PC-3 (cell line): ENCODE results near the gene POU2AF3. TPM values are rescaled to one million over a fixed set of nuclear protein-coding genes. Genes with fewer than 3 reads are reported as not detected.

Experiments used
- ATAC-seq: fragments of 200-7000 bp; cut with Tn5 transposase; 2 replicates; pipeline ENCODE4 v1.9.1; 2020; ENCODE audit warnings: mild to moderate bottlenecking, moderate library complexity
- BruUV-seq: library from RNA; stranded (reverse); fragments of 400-500 nt; replicated peaks from 2 replicates; lab custom pipeline; 2021; lab: Mats Ljungman, UMichigan
- CTCF ChIA-PET: fragments of 300-600 bp; sonication (Branson Sonifier 250); formaldehyde crosslinking; loops from one replicate; lab custom pipeline; 2022; ENCODE audit warnings: antibody characterized with exemption; lab: Charles Lee
- POLR2A ChIA-PET: fragments of 300-600 bp; sonication (Branson Sonifier 250); formaldehyde crosslinking; loops from one replicate; lab custom pipeline; 2022; ENCODE audit warnings: antibody characterized with exemption; ENCODE audit not compliant: unreplicated experiment; lab: Charles Lee
- DNase-seq: peaks from one replicate; pipeline ENCODE4 v3.0.0-alpha.2; 2015
- H2AFZ ChIP-seq: fragments of 300-600 bp; sonication (generic); 2 replicates; pipeline ENCODE4 v1.6.0; 2016; ENCODE audit warnings: antibody characterized with exemption, low read length
- H3F3A ChIP-seq: fragments of 300-600 bp; sonication (generic); one replicate; pipeline ENCODE4 v1.6.0; 2017; ENCODE audit warnings: antibody characterized with exemption, low read length, control low read depth, mild to moderate bottlenecking; ENCODE audit not compliant: unreplicated experiment
- H3K27ac ChIP-seq: fragments of 300-600 bp; sonication (generic); 2 replicates; pipeline ENCODE4 v1.5.1; 2016; ENCODE audit warnings: mild to moderate bottlenecking, low read length
- H3K27me3 ChIP-seq: fragments of 300-600 bp; sonication (generic); 2 replicates; pipeline ENCODE4 v1.6.1; 2016; ENCODE audit warnings: low read length, mixed read lengths
- H3K36me3 ChIP-seq: fragments of 300-600 bp; sonication (generic); 2 replicates; pipeline ENCODE4 v1.6.1; 2016; ENCODE audit warnings: low read depth, mixed run types, low read length, mixed read lengths
- H3K4me1 ChIP-seq: fragments of 300-600 bp; sonication (generic); 2 replicates; pipeline ENCODE4 v1.5.1; 2016; ENCODE audit warnings: low read length; ENCODE audit not compliant: insufficient read depth
- H3K4me2 ChIP-seq: fragments of 300-600 bp; sonication (generic); 2 replicates; pipeline ENCODE4 v1.6.0; 2016; ENCODE audit warnings: low read length
- H3K4me3 ChIP-seq: fragments of 300-600 bp; sonication (generic); 2 replicates; pipeline ENCODE4 v1.5.1; 2016; ENCODE audit warnings: mild to moderate bottlenecking, low read length, mixed read lengths
- H3K79me2 ChIP-seq: fragments of 300-600 bp; sonication (generic); 2 replicates; pipeline ENCODE4 v1.6.1; 2017; ENCODE audit warnings: low read length, mixed read lengths
- H3K9ac ChIP-seq: fragments of 300-600 bp; sonication (generic); 2 replicates; pipeline ENCODE4 v1.6.0; 2016; ENCODE audit warnings: mild to moderate bottlenecking, low read length
- H3K9me2 ChIP-seq: fragments of 300-600 bp; sonication (generic); replicated peaks from 2 replicates; pipeline ENCODE4 v1.6.1; 2016; ENCODE audit warnings: mixed run types, low read length, mixed read lengths
- H3K9me3 ChIP-seq: fragments of 300-600 bp; sonication (generic); 2 replicates; pipeline ENCODE4 v1.6.1; 2016; ENCODE audit warnings: low read length, mixed read lengths
- H4K20me1 ChIP-seq: fragments of 300-600 bp; sonication (generic); 2 replicates; pipeline ENCODE4 v1.6.1; 2016; ENCODE audit warnings: low read length, mixed read lengths
- CTCF ChIP-seq: fragments of 300-600 bp; sonication (generic); conservative IDR thresholded peaks from 2 replicates; pipeline ENCODE4 v1.5.1; 2017; ENCODE audit warnings: antibody characterized with exemption, low read depth, mild to moderate bottlenecking, low read length
- EZH2 ChIP-seq: fragments of 300-600 bp; sonication (generic); IDR thresholded peaks from one replicate; pipeline ENCODE4 v1.6.1; 2017; ENCODE audit warnings: antibody characterized with exemption, mild to moderate bottlenecking, low read length; ENCODE audit not compliant: unreplicated experiment
- EZH2phosphoT487 ChIP-seq: fragments of 300-600 bp; sonication (generic); IDR thresholded peaks from 2 replicates; pipeline ENCODE4 v1.6.1; 2018; ENCODE audit warnings: mild to moderate bottlenecking, antibody characterized with exemption, low read length, borderline replicate concordance
- intact Hi-C: fragments of 100-400 bp; cut with micrococcal nuclease; formaldehyde crosslinking; loops from 2 replicates; pipeline ENCODE4 v1.9.0; 2023
- total RNA-seq: library from RNA; depleted of rRNA; stranded (reverse); fragments of >200 nt; gene quantifications from 2 replicates; pipeline ENCODE4 v1.2.3, GENCODE V29; 2014

The POU2AF3 gene
- total RNA-seq, 1 experiment from 2014 or later: not detected

- BruUV-seq: no TSS peak
- Histone ChIP-seq H3K27me3 (peaks cover 81% of the 10 kb centered on the region), H3K4me2 (no peak overlapping the region), H3K27ac (no peak overlapping the region), H3K4me1 (no peaks in the 10 kb centered on the region), H2AFZ (no peak overlapping the region), H3K36me3 (no peaks in the 10 kb centered on the region), H4K20me1 (no peaks in the 10 kb centered on the region), H3K9me3 (no peaks in the 10 kb centered on the region), H3F3A (no peaks in the 10 kb centered on the region), H3K9me2 (no peaks in the 10 kb centered on the region), H3K79me2 (no peaks in the 10 kb centered on the region), H3K4me3 (no peak overlapping the region), H3K9ac (no peak overlapping the region)
- POLR2A ChIA-PET: no interaction called here
- ATAC-seq: no peak
- CTCF ChIA-PET: no interaction called here
- intact Hi-C loops: no loop called here
- DNase-seq: no peak
- TF ChIP-seq EZH2phosphoT487 (no peak), CTCF (no peak), EZH2 (no peak)
Observed at GRCh38 chr11:111320728-111321568, 22.6 kb downstream of the POU2AF3 start.

GRCh38 chr11:111322534-111322933 is 24.2 kb downstream of the POU2AF3 start:
- H3K79me2 ChIP-seq: no peaks in the 10 kb centered on the region
- intact Hi-C loops: no loop called here
- peaks cover 88% of the 10 kb centered on the region for H3K27me3 ChIP-seq
- DNase-seq (no peak), ATAC-seq (no peak)
- CTCF ChIA-PET: no interaction called here
- H3K4me1 ChIP-seq: no peaks in the 10 kb centered on the region
- H3K27ac ChIP-seq: no peak overlapping the region
- POLR2A ChIA-PET: no interaction called here
- no peak overlapping the region for H3K9ac ChIP-seq
- no peak overlapping the region for H3K4me2 ChIP-seq
- no peaks in the 10 kb centered on the region for H3F3A ChIP-seq
- no peak overlapping the region for H2AFZ ChIP-seq
- H3K4me3 ChIP-seq: no peak overlapping the region
- no TSS peak for BruUV-seq
- TF ChIP-seq CTCF (no peak), EZH2 (no peak), EZH2phosphoT487 (no peak)
- H4K20me1 ChIP-seq: no peaks in the 10 kb centered on the region
- no peaks in the 10 kb centered on the region for H3K36me3 ChIP-seq
- no peaks in the 10 kb centered on the region for H3K9me3 ChIP-seq
- no peaks in the 10 kb centered on the region for H3K9me2 ChIP-seq

GRCh38 chr11:111324277-111324720 is 26.0 kb downstream of the POU2AF3 start:
- H3K4me3 ChIP-seq: no peak overlapping the region
- H3K36me3 ChIP-seq: no peaks in the 10 kb centered on the region
- ChIA-PET CTCF (no interaction called here), POLR2A (no interaction called here)
- ATAC-seq: no peak
- no peaks in the 10 kb centered on the region for H3F3A ChIP-seq
- H3K4me1 ChIP-seq: no peaks in the 10 kb centered on the region
- H3K4me2 ChIP-seq: no peak overlapping the region
- no TSS peak for BruUV-seq
- intact Hi-C loops: no loop called here
- H3K79me2 ChIP-seq: no peaks in the 10 kb centered on the region
- no peaks in the 10 kb centered on the region for H3K9me2 ChIP-seq
- peaks cover 83% of the 10 kb centered on the region for H3K27me3 ChIP-seq
- peak; percentile 25 for DNase-seq
- H4K20me1 ChIP-seq: no peaks in the 10 kb centered on the region
- no peaks in the 10 kb centered on the region for H3K9me3 ChIP-seq
- TF ChIP-seq CTCF (no peak), EZH2 (no peak), EZH2phosphoT487 (no peak)
- H3K9ac ChIP-seq: no peak overlapping the region
- H2AFZ ChIP-seq: no peak overlapping the region
- H3K27ac ChIP-seq: no peak overlapping the region
